Heart left ventricle (tissue), 13 donors: ENCODE data around the gene MITF.

Experiments
- POLR2A ChIP-seq, 2 donors: fragments of 450-650 bp; IDR thresholded peaks; one replicate each; pipeline ENCODE4 v1.6.1; 2017; ENCODE audit warnings: antibody characterized with exemption in 2 of 2, mild to moderate bottlenecking in 2 of 2, moderate library complexity in 2 of 2
- TF ChIP-seq, protein P1 (sequence below), 12 donors: fragments of 200-600 bp; sonication (generic) in 4 of 12; IDR thresholded peaks; one replicate each; pipeline versions ENCODE4 v1.5.0 to v1.8.0; 2018 to 2022; ENCODE audit warnings: antibody characterized with exemption in 12 of 12, mild to moderate bottlenecking in 5 of 12
- donor health status: ischemic (EF 13 %, LVEDD 7.1; RV severe dilation, severe dysfunction).
- donor health status: DM: no; HTN: yes; CAD: no.
- donor health status: DM: no; HTN: no; CAD: no.
- donor health status: ischemic (EF 25% LVEDD 6.9; RV normal size, moderate dysfunction).
- donor health status: ischemic (EF 25% LVEDD 5.7; RV mildly dilated, moderate dysfunction).
- donor health status: ischemic (EF 35%, LVEDD 5.7; RV mildly dilated, moderate dysfunction).
- donor health status: nonischemic (EF 11% LVEDD 7.7; RV severe dilation, severe dysfunction).
- donor health status: DM: yes; HTN: yes; CAD: no.
- donor health status: PGD.
- donor health status: ischemic (EF 29% LVEDD 5.4; RV normal size, mild dysfunction).
- donor health status: nonischemic (EF 23%, LVEDD 6.1; RV moderate dilation, normal function).

GRCh38 chr3:69915726-69916125 is 176.5 kb downstream of the MITF start:
- TF ChIP-seq, protein P1, sequence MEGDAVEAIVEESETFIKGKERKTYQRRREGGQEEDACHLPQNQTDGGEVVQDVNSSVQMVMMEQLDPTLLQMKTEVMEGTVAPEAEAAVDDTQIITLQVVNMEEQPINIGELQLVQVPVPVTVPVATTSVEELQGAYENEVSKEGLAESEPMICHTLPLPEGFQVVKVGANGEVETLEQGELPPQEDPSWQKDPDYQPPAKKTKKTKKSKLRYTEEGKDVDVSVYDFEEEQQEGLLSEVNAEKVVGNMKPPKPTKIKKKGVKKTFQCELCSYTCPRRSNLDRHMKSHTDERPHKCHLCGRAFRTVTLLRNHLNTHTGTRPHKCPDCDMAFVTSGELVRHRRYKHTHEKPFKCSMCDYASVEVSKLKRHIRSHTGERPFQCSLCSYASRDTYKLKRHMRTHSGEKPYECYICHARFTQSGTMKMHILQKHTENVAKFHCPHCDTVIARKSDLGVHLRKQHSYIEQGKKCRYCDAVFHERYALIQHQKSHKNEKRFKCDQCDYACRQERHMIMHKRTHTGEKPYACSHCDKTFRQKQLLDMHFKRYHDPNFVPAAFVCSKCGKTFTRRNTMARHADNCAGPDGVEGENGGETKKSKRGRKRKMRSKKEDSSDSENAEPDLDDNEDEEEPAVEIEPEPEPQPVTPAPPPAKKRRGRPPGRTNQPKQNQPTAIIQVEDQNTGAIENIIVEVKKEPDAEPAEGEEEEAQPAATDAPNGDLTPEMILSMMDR (IDR thresholded peaks at IDR 0.05): no peak
- no peak for TF ChIP-seq POLR2A (IDR thresholded peaks at IDR 0.05)
